DND-41 (cell line): ENCODE measurements around the gene ACAP3.

Experiments used
- ATAC-seq: fragments of 200-7000 bp; cut with Tn5 transposase; 3 replicates; pipeline ENCODE4 v1.9.1; 2021; ENCODE audit warnings: low read depth; ENCODE audit not compliant: insufficient read depth
- DNase-seq: peaks from one replicate; pipeline ENCODE4 v3.0.0-alpha.2; 2020
- H2AFZ ChIP-seq: 2 replicates; pipeline ENCODE4 v1.6.0; 2012; ENCODE audit warnings: low read depth, low read length
- H3K27ac ChIP-seq: 2 replicates; pipeline ENCODE4 v1.5.1; 2012; ENCODE audit warnings: low read length, inconsistent platforms
- H3K27me3 ChIP-seq: fragments of 200-600 bp; sonication (generic); 2 replicates; pipeline ENCODE4 v1.6.0; 2012; ENCODE audit warnings: low read length, mild to moderate bottlenecking, inconsistent platforms; ENCODE audit not compliant: insufficient read depth, poor library complexity
- H3K36me3 ChIP-seq: 2 replicates; pipeline ENCODE4 v1.5.1; 2012; ENCODE audit warnings: low read length, inconsistent platforms; ENCODE audit not compliant: insufficient read depth
- H3K4me1 ChIP-seq: 2 replicates; pipeline ENCODE4 v1.5.1; 2012; ENCODE audit warnings: mild to moderate bottlenecking, low read length; ENCODE audit not compliant: insufficient read depth
- H3K4me2 ChIP-seq: 2 replicates; pipeline ENCODE4 v1.6.0; 2012; ENCODE audit warnings: mild to moderate bottlenecking, moderate library complexity, low read length, inconsistent platforms; ENCODE audit not compliant: insufficient read depth
- H3K4me3 ChIP-seq, 2 experiments: fragments of 200-600 bp in 1 of 2; shearing (Covaris generic) in 1 of 2; 2 replicates each; pipeline ENCODE4 v1.5.1; 2012 to 2016; ENCODE audit warnings: inconsistent platforms in 2 of 2, low read length in 2 of 2, mild to moderate bottlenecking in 2 of 2, low read depth in 1 of 2, moderate library complexity in 1 of 2
- H3K79me2 ChIP-seq: 2 replicates; pipeline ENCODE4 v1.6.0; 2012; ENCODE audit warnings: low read length, inconsistent platforms; ENCODE audit not compliant: insufficient read depth
- H3K9ac ChIP-seq: 2 replicates; pipeline ENCODE4 v1.6.0; 2012; ENCODE audit warnings: low read depth, mild to moderate bottlenecking, inconsistent platforms, low read length, moderate library complexity
- H3K9me3 ChIP-seq: 2 replicates; pipeline ENCODE4 v1.5.1; 2012; ENCODE audit warnings: low read length, moderate library complexity, mild to moderate bottlenecking, inconsistent platforms; ENCODE audit not compliant: insufficient read depth, severe bottlenecking
- H4K20me1 ChIP-seq: 2 replicates; pipeline ENCODE4 v1.6.0; 2012; ENCODE audit warnings: low read length; ENCODE audit not compliant: insufficient read depth
- CTCF ChIP-seq: IDR thresholded peaks from 2 replicates; pipeline ENCODE4 v1.5.1; 2012; ENCODE audit warnings: borderline replicate concordance, low read length, moderate library complexity, mild to moderate bottlenecking; ENCODE audit not compliant: poor library complexity, severe bottlenecking; ENCODE audit errors: extremely low read depth
- EZH2 ChIP-seq: IDR thresholded peaks from 3 replicates; pipeline ENCODE4 v1.6.1; 2012; ENCODE audit warnings: borderline replicate concordance, low read depth, mild to moderate bottlenecking, moderate library complexity, low read length, inconsistent platforms; ENCODE audit not compliant: severe bottlenecking

Gene ACAP3

DNA sequence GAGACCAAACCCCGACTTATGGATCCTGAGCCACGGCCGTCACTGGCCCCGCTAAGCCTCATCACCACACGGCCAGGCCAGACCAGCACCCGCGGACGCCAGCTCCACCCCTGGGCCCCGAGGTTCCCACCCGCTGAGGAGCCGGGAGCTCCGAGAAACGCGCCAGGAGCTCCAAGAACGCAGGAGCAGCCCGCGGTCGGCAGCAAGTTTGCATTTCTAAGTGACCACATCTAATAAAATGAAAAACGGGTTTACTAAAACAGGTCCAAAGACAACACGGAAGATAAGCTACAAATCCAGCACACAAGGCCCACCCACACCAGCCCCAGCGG lies 53.1 kb downstream of the ACAP3 start:
- Histone ChIP-seq H3K9ac (no peak overlapping the region), H3K79me2 (peaks cover 18% of the 10 kb centered on the region), H3K27ac (no peak overlapping the region), H2AFZ (no peak overlapping the region), H3K4me3 (no peak overlapping the region), H4K20me1 (peaks cover 26% of the 10 kb centered on the region), H3K9me3 (no peaks in the 10 kb centered on the region), H3K36me3 (peaks cover 68% of the 10 kb centered on the region), H3K4me2 (no peak overlapping the region), H3K4me1 (peaks cover 24% of the 10 kb centered on the region), H3K27me3 (no peaks in the 10 kb centered on the region)
- TF ChIP-seq CTCF: no peak
- no peak for TF ChIP-seq EZH2
- no peak for ATAC-seq
- DNase-seq: no peak

DNA sequence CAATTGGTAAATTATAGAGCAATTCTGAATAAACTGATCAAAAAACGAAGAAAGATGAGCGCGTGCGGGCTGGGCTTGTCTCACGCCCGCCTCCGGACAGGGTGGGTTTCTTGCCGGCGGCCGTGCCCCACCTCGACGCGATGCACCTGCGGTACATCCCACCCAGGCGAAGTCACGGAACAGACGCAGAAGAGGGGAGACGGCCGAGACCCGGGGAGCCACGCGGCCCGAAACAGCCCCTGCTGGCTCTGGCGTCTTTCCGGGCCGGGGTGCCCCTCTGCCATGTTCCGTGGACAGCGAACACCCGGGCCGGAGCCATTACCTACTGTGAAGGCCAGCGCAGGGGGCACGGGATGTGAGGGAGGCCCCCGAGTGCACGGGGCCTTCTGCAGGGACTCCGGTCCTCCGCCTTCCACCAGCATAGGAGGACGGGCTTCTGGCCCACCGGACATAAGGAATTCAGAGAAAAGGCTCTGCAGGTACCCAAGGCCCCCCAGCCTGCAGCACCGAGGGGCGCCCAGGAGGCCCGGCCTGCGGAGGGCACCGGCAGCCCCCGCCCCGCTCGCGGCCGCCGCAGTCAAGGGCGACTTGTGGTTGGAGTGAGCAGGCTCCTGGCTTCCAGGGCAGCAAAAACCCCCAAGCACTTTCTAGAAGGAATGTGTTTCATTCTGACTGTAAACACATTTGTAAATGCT lies 53.6 kb downstream of the ACAP3 start:
- peaks cover 24% of the 10 kb centered on the region for H3K4me1 ChIP-seq
- TF ChIP-seq CTCF (no peak), EZH2 (no peak)
- DNase-seq (no peak), ATAC-seq (no peak)
- H3K9ac ChIP-seq: no peak overlapping the region
- H3K79me2 ChIP-seq: peaks cover 15% of the 10 kb centered on the region
- H2AFZ ChIP-seq: no peak overlapping the region
- no peak overlapping the region for H3K27ac ChIP-seq
- no peak overlapping the region for H3K4me2 ChIP-seq
- peaks cover 63% of the 10 kb centered on the region for H3K36me3 ChIP-seq
- no peaks in the 10 kb centered on the region for H3K27me3 ChIP-seq
- no peak overlapping the region for H3K4me3 ChIP-seq
- H4K20me1 ChIP-seq: peaks cover 23% of the 10 kb centered on the region
- H3K9me3 ChIP-seq: no peaks in the 10 kb centered on the region

DNA sequence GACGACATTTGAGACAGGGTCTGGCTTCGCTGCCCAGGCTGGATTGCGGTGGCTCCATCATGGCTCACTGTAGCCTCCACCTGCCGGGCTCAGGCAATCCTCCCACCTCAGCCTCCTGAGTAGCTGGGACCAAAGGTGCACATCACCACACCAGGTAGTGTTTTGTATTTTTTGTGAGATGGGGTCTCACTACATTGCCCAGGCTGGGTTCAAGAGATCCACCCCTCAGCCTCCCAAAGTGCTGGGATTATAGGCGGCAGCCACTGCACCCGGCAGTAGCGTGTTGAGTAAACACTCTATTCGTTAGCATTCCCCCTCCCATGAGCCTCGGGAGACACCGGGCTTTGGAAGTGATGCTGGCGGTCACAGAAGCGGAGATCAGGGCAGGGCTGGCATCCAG lies 54.4 kb downstream of the ACAP3 start:
- Histone ChIP-seq H3K27ac (no peak overlapping the region), H4K20me1 (peaks cover 16% of the 10 kb centered on the region), H3K9ac (no peak overlapping the region), H3K27me3 (no peaks in the 10 kb centered on the region), H3K9me3 (no peaks in the 10 kb centered on the region), H2AFZ (no peak overlapping the region), H3K4me1 (peaks cover 24% of the 10 kb centered on the region), H3K4me3 (no peak overlapping the region), H3K4me2 (no peak overlapping the region), H3K79me2 (peaks cover 7% of the 10 kb centered on the region; the same call in 1 of the 2 replicates), H3K36me3 (peaks cover 55% of the 10 kb centered on the region)
- ATAC-seq (no peak), DNase-seq (no peak)
- TF ChIP-seq EZH2 (no peak), CTCF (no peak)
